ENCODE data around the gene CHRNB1. TPM values are rescaled to one million over a fixed set of nuclear protein-coding genes. Genes with fewer than 3 reads are reported as not detected.

The CHRNB1 gene
- total RNA-seq, 4 donors from 2014 or later = 4.7 to 12.1 (median 8.1) TPM

Other genes with a start within 250 kb of the CHRNB1 start
- 10 to 100 TPM; 14.1 to 21.7 (median 16.5) TPM for gene DLG4, start 225.2 kb upstream of the CHRNB1 start, total RNA-seq
- gene ACADVL, start 225.1 kb upstream of the CHRNB1 start, total RNA-seq = 100 to 1,000 TPM; 331 to 508 (median 475) TPM
- gene DVL2, start 210.5 kb upstream of the CHRNB1 start, total RNA-seq = 10 to 100 TPM; 33.0 to 53.9 (median 45.0) TPM
- gene PHF23, start 205.6 kb upstream of the CHRNB1 start, total RNA-seq = 10 to 100 TPM; 29.4 to 38.2 (median 31.0) TPM
- 100 to 1,000 TPM; 289 to 437 (median 386) TPM for gene GABARAP, start 202.6 kb upstream of the CHRNB1 start, total RNA-seq
- 10 to 100 TPM; 33.8 to 66.3 (median 52.5) TPM for gene CTDNEP1, start 193.3 kb upstream of the CHRNB1 start, total RNA-seq
- gene ELP5, start 192.8 kb upstream of the CHRNB1 start, total RNA-seq = 10 to 100 TPM; 29.6 to 36.8 (median 33.8) TPM
- 10 to 100 TPM in 1 of 4 donors, 1 to 10 TPM in 2, not detected in 1; 1.4 to 16.9 (median 4.7) TPM for gene CLDN7, start 182.6 kb upstream of the CHRNB1 start, total RNA-seq
- gene SLC2A4, start 163.3 kb upstream of the CHRNB1 start, total RNA-seq = 100 to 1,000 TPM in 3 of 4 donors, 10 to 100 TPM in 1; 71.8 to 200 (median 149) TPM
- 1 to 10 TPM; 3.3 to 6.5 (median 5.3) TPM for gene YBX2, start 150.4 kb upstream of the CHRNB1 start, total RNA-seq
- gene EIF5A, start 137.4 kb upstream of the CHRNB1 start, total RNA-seq = 100 to 1,000 TPM; 145 to 233 (median 183) TPM
- gene GPS2, start 129.7 kb upstream of the CHRNB1 start, total RNA-seq = 100 to 1,000 TPM in 1 of 4 donors, 10 to 100 TPM in 3; 66.9 to 104 (median 82.5) TPM
- 10 to 100 TPM; 12.0 to 30.4 (median 14.9) TPM for gene NEURL4, start 115.7 kb upstream of the CHRNB1 start, total RNA-seq
- gene ACAP1, start 108.5 kb upstream of the CHRNB1 start, total RNA-seq = 1 to 10 TPM; 2.0 to 4.6 (median 3.5) TPM
- 10 to 100 TPM in 2 of 4 donors, 1 to 10 TPM in 2; 8.8 to 16.9 (median 10.3) TPM for gene KCTD11, start 92.9 kb upstream of the CHRNB1 start, total RNA-seq
- not detected for gene TMEM95, start 89.9 kb upstream of the CHRNB1 start, total RNA-seq
- 1 to 10 TPM; 2.0 to 4.4 (median 3.5) TPM for gene TNK1, start 64.0 kb upstream of the CHRNB1 start, total RNA-seq
- gene PLSCR3, start 50.5 kb upstream of the CHRNB1 start, total RNA-seq = 10 to 100 TPM; 16.8 to 38.1 (median 17.7) TPM
- 10 to 100 TPM; 31.1 to 66.6 (median 57.8) TPM for gene TMEM256, start 41.0 kb upstream of the CHRNB1 start, total RNA-seq
- gene NLGN2, start 37.2 kb upstream of the CHRNB1 start, total RNA-seq = 10 to 100 TPM in 3 of 4 donors, 1 to 10 TPM in 1; 9.9 to 28.4 (median 14.4) TPM
- gene SPEM1, start 24.7 kb upstream of the CHRNB1 start, total RNA-seq = not detected
- gene SPEM2, start 19.4 kb upstream of the CHRNB1 start, total RNA-seq = not detected
- under 1 TPM in 1 of 4 donors, not detected in 3; 0.08 TPM for gene SPEM3, start 16.2 kb upstream of the CHRNB1 start, total RNA-seq
- 1 to 10 TPM; 1.3 to 5.6 (median 2.4) TPM for gene TMEM102, start 9.6 kb upstream of the CHRNB1 start, total RNA-seq
- gene FGF11, start 5.5 kb upstream of the CHRNB1 start, total RNA-seq = 1 to 10 TPM in 1 of 4 donors, under 1 TPM in 2, not detected in 1; 0.13 to 1.0 (median 0.42) TPM
- 100 to 1,000 TPM in 1 of 4 donors, 10 to 100 TPM in 3; 68.4 to 115 (median 80.2) TPM for gene ZBTB4, start 34.6 kb downstream of the CHRNB1 start, total RNA-seq
- not detected for gene SLC35G6, start 36.4 kb downstream of the CHRNB1 start, total RNA-seq
- gene POLR2A, start 39.3 kb downstream of the CHRNB1 start, total RNA-seq = 10 to 100 TPM; 41.0 to 55.3 (median 47.3) TPM
- 100 to 1,000 TPM in 1 of 4 donors, 10 to 100 TPM in 3; 61.1 to 108 (median 84.7) TPM for gene TNFSF12, start 104.0 kb downstream of the CHRNB1 start, total RNA-seq
- gene TNFSF13, start 113.7 kb downstream of the CHRNB1 start, total RNA-seq = 10 to 100 TPM; 14.5 to 47.1 (median 27.2) TPM
- 10 to 100 TPM; 68.3 to 94.7 (median 79.6) TPM for gene SENP3, start 116.9 kb downstream of the CHRNB1 start, total RNA-seq
- gene CD68, start 134.6 kb downstream of the CHRNB1 start, total RNA-seq = 10 to 100 TPM in 3 of 4 donors, 1 to 10 TPM in 1; 7.9 to 83.1 (median 46.1) TPM
- gene MPDU1, start 138.8 kb downstream of the CHRNB1 start, total RNA-seq = 10 to 100 TPM; 38.1 to 66.5 (median 51.2) TPM
- 1 to 10 TPM; 5.1 to 9.0 (median 5.9) TPM for gene SOX15, start 145.0 kb downstream of the CHRNB1 start, total RNA-seq
- gene FXR2, start 169.8 kb downstream of the CHRNB1 start, total RNA-seq = 10 to 100 TPM; 39.3 to 54.6 (median 47.4) TPM
- 10 to 100 TPM; 50.6 to 72.3 (median 62.3) TPM for gene SAT2, start 182.8 kb downstream of the CHRNB1 start, total RNA-seq
- 1 to 10 TPM in 1 of 4 donors, under 1 TPM in 1, not detected in 2; 0.40 to 3.0 TPM for gene SHBG, start 185.1 kb downstream of the CHRNB1 start, total RNA-seq
- gene ATP1B2, start 205.9 kb downstream of the CHRNB1 start, total RNA-seq = 1 to 10 TPM in 3 of 4 donors, under 1 TPM in 1; 0.77 to 3.6 (median 2.3) TPM
- 10 to 100 TPM; 14.7 to 16.3 (median 15.6) TPM for gene TP53, start 242.4 kb downstream of the CHRNB1 start, total RNA-seq
- 1 to 10 TPM; 2.8 to 4.7 (median 3.9) TPM for gene WRAP53, start 243.4 kb downstream of the CHRNB1 start, total RNA-seq